ENCODE measurements around the gene CD4. TPM values are rescaled to one million over a fixed set of nuclear protein-coding genes. Genes with fewer than 3 reads are reported as not detected.

Gene CD4
- total RNA-seq, 1 experiment from 2014 or later = 0.42 TPM

DNA sequence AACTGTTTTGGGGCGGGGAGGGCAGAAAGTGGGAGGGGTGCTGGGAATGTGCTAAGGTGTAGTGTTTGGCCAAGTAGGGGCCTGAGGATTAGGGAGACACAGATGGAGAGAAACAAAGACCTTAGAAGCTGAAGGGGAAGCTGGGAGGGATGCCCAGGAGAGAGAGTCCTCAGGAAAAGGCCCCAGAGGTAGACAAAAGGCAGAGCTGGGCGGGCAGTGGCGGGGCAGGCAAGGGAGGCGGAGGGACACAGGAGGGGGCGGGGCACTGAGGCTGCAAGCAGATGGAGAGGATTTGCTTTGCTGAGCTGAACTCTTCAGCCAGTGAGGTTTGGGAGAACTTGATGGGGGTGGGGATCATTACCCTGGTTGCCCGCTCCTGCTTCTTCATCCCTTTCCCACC, 20.3 kb upstream of the CD4 start (continued):
- TF ChIP-seq, protein P1, sequence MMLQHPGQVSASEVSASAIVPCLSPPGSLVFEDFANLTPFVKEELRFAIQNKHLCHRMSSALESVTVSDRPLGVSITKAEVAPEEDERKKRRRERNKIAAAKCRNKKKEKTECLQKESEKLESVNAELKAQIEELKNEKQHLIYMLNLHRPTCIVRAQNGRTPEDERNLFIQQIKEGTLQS (IDR thresholded peaks at IDR 0.05) = no peak
- TF ChIP-seq POLR2AphosphoS5 (IDR thresholded peaks at IDR 0.05; ENCODE audit: low read depth, low read length) = no peak
- TF ChIP-seq RAD21 (IDR thresholded peaks at IDR 0.05; ENCODE audit: low read depth) = no peak
- no peak for TF ChIP-seq FOSL1 (IDR thresholded peaks at IDR 0.05; ENCODE audit: low read depth)
- TF ChIP-seq ZFX (IDR thresholded peaks at IDR 0.05) = no peak
- TF ChIP-seq JUND (IDR thresholded peaks at IDR 0.05) = no peak
- TF ChIP-seq, protein P2, sequence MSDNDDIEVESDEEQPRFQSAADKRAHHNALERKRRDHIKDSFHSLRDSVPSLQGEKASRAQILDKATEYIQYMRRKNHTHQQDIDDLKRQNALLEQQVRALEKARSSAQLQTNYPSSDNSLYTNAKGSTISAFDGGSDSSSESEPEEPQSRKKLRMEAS (IDR thresholded peaks at IDR 0.05) = no peak

DNA sequence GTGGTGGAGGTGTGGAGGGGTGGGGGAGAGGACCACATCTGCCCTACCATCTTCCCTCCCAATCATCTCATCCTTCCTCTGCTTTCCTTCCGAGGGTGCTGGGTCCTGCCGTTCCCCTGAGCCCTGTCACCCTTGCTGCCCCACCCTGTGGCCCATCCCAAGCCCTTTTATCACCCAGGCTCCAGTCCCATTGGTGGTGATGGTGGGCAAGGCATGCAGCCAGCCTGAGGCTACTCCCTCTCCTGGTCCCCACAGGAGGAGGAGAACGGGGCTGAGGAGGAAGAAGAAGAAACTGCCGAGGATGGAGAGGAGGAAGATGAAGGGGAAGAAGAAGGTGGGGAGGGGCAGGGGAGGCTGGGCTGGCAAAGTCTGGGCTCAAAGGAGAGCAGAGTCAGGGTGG, 19.7 kb upstream of the CD4 start:
- Histone ChIP-seq H2AFZ (ENCODE audit: low read depth, low read length, poor library complexity, severe bottlenecking) (no peak overlapping the region), H3K27me3 (ENCODE audit: insufficient read depth, low read length) (no peaks in the 10 kb centered on the region), H3K79me2 (ENCODE audit: insufficient read depth, low read length) (peaks cover 29% of the 10 kb centered on the region), H4K20me1 (ENCODE audit: insufficient read depth) (no peaks in the 10 kb centered on the region), H3K4me1 (ENCODE audit: control insufficient read depth in 1 of 2, insufficient read depth in 2 of 2, low read length in 2 of 2) (peaks cover 30 to 54% of the 10 kb centered on the region in 2 experiments), H3K4me3 (replicated peaks in 1 of 2; ENCODE audit: low read depth in 1 of 2, low read length in 2 of 2) (no peak overlapping the region), H3K27ac (ENCODE audit: low read depth, low read length) (no peak overlapping the region; the same call in 1 of the 2 replicates), H3K9me3 (ENCODE audit: control insufficient read depth in 1 of 2, insufficient read depth in 1 of 2, low read depth in 1 of 2, low read length in 2 of 2) (no peaks in the 10 kb centered on the region), H3K36me3 (ENCODE audit: control insufficient read depth in 1 of 2, insufficient read depth in 2 of 2, low read length in 2 of 2) (peaks cover 9 to 13% of the 10 kb centered on the region in 2 experiments; a peak in 3 of 4 replicates), H3K4me2 (ENCODE audit: low read length) (no peak overlapping the region), H3K9me2 (ENCODE audit: insufficient read depth) (no peaks in the 10 kb centered on the region), H3K9ac (ENCODE audit: low read length) (no peak overlapping the region)
- no peak for ATAC-seq
- no peak for DNase-seq (ENCODE audit: low read depth, low spot score)
- ChIA-PET CTCF (interaction anchor here (1.0 to 1.6 kb wide), 3 partner anchors 8 to 85 kb away, joined by 3 to 9 read pairs (median 4); partner anchors contain the start of gene MLF2), RAD21 (ENCODE audit: low non-redundant PET in 1 of 2, low total read pairs in 2 of 2, uncharacterized antibody in 2 of 2, unreplicated experiment in 2 of 2) (interaction anchor here in 1 of 2 experiments (0.7 kb wide), 1 partner anchor 18 kb away, joined by 4 read pairs; no protein-coding TSS in a partner anchor), POLR2A (no interaction called here)
- BruUV-seq (replicated peaks) = no TSS peak
- intact Hi-C loops (cut with micrococcal nuclease) = no loop called here
- TF ChIP-seq, protein P2 (IDR thresholded peaks at IDR 0.05) = no peak
- TF ChIP-seq ZNF274 (IDR thresholded peaks at IDR 0.05; ENCODE audit: low read depth, low read length) (no peak), SRF (IDR thresholded peaks at IDR 0.05; ENCODE audit: low read depth) (no peak), TCF7L2 (IDR thresholded peaks at IDR 0.05; ENCODE audit: borderline replicate concordance, extremely low read depth, insufficient read depth, insufficient read length) (no peak), ELF1 (IDR thresholded peaks at IDR 0.05; ENCODE audit: borderline replicate concordance, low read depth) (no peak), POLR2AphosphoS5 (IDR thresholded peaks at IDR 0.05; ENCODE audit: low read depth, low read length) (no peak; the same call in 1 of the 2 replicates), EGR1 (IDR thresholded peaks at IDR 0.05; ENCODE audit: low read depth) (no peak), RAD21 (IDR thresholded peaks at IDR 0.05; ENCODE audit: low read depth) (no peak), POLR2A (IDR thresholded peaks at IDR 0.05; ENCODE audit: borderline replicate concordance, extremely low read depth, insufficient read depth, insufficient read length) (no peak), CBX3 (IDR thresholded peaks at IDR 0.05; ENCODE audit: low read depth) (no peak), EZH2 (IDR thresholded peaks at IDR 0.05) (no peak), ZFX (IDR thresholded peaks at IDR 0.05) (no peak), SIN3A (IDR thresholded peaks at IDR 0.05; ENCODE audit: low read depth) (no peak)
- TF ChIP-seq, protein P3, sequence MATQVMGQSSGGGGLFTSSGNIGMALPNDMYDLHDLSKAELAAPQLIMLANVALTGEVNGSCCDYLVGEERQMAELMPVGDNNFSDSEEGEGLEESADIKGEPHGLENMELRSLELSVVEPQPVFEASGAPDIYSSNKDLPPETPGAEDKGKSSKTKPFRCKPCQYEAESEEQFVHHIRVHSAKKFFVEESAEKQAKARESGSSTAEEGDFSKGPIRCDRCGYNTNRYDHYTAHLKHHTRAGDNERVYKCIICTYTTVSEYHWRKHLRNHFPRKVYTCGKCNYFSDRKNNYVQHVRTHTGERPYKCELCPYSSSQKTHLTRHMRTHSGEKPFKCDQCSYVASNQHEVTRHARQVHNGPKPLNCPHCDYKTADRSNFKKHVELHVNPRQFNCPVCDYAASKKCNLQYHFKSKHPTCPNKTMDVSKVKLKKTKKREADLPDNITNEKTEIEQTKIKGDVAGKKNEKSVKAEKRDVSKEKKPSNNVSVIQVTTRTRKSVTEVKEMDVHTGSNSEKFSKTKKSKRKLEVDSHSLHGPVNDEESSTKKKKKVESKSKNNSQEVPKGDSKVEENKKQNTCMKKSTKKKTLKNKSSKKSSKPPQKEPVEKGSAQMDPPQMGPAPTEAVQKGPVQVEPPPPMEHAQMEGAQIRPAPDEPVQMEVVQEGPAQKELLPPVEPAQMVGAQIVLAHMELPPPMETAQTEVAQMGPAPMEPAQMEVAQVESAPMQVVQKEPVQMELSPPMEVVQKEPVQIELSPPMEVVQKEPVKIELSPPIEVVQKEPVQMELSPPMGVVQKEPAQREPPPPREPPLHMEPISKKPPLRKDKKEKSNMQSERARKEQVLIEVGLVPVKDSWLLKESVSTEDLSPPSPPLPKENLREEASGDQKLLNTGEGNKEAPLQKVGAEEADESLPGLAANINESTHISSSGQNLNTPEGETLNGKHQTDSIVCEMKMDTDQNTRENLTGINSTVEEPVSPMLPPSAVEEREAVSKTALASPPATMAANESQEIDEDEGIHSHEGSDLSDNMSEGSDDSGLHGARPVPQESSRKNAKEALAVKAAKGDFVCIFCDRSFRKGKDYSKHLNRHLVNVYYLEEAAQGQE (IDR thresholded peaks at IDR 0.05; ENCODE audit: low read depth) = no peak
- TF ChIP-seq, protein P4, sequence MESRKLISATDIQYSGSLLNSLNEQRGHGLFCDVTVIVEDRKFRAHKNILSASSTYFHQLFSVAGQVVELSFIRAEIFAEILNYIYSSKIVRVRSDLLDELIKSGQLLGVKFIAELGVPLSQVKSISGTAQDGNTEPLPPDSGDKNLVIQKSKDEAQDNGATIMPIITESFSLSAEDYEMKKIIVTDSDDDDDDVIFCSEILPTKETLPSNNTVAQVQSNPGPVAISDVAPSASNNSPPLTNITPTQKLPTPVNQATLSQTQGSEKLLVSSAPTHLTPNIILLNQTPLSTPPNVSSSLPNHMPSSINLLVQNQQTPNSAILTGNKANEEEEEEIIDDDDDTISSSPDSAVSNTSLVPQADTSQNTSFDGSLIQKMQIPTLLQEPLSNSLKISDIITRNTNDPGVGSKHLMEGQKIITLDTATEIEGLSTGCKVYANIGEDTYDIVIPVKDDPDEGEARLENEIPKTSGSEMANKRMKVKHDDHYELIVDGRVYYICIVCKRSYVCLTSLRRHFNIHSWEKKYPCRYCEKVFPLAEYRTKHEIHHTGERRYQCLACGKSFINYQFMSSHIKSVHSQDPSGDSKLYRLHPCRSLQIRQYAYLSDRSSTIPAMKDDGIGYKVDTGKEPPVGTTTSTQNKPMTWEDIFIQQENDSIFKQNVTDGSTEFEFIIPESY (IDR thresholded peaks at IDR 0.05; ENCODE audit: extremely low read depth, insufficient replicate concordance, low read length) = no peak
- TF ChIP-seq, protein P1 (IDR thresholded peaks at IDR 0.05) = no peak
